H1 (cell line): Measurements from ENCODE around the gene IP6K3. TPM values are rescaled to one million over a fixed set of nuclear protein-coding genes. Genes with fewer than 3 reads are reported as not detected.

ENCODE experiments used
- CTCF ChIA-PET: fragments of 300-600 bp; sonication (Branson Sonifier 250); formaldehyde crosslinking; loops from one replicate; lab custom pipeline; 2021; ENCODE audit not compliant: partially characterized antibody; lab: Charles Lee
- POLR2A ChIA-PET: fragments of 300-600 bp; sonication (Branson Sonifier 250); formaldehyde crosslinking; loops from one replicate; lab custom pipeline; 2021; ENCODE audit warnings: inconsistent platforms; ENCODE audit not compliant: partially characterized antibody; lab: Charles Lee
- DNase-seq, 2 experiments: peaks; one replicate each; pipeline versions ENCODE4 v3.0.0 to v3.0.0-alpha.2; 2010 to 2022; ENCODE audit warnings: low spot score in 2 of 2, low read depth in 1 of 2, mixed read lengths in 1 of 2
- FAIRE-seq: peaks from 2 replicates; lab custom pipeline; 2011; peaks lifted over from hg19 to GRCh38; lab: Jason Lieb, UNC
- H2AFZ ChIP-seq: 2 replicates; pipeline ENCODE4 v1.8.1; 2012; ENCODE audit warnings: low read length, inconsistent platforms
- H2AK5ac ChIP-seq: 2 replicates; pipeline ENCODE4 v1.6.1; 2013; ENCODE audit warnings: low read depth, low read length
- H2BK120ac ChIP-seq: replicated peaks from 2 replicates; pipeline ENCODE3; 2013; ENCODE audit warnings: low read depth, low read length, inconsistent platforms
- H2BK12ac ChIP-seq: 2 replicates; pipeline ENCODE4 v1.6.1; 2013; ENCODE audit warnings: low read depth, low read length
- H2BK15ac ChIP-seq: 2 replicates; pipeline ENCODE4 v1.6.1; 2013; ENCODE audit warnings: low read length
- H2BK20ac ChIP-seq: 2 replicates; pipeline ENCODE4 v1.6.1; 2013; ENCODE audit warnings: low read length
- H2BK5ac ChIP-seq: 2 replicates; pipeline ENCODE4 v1.6.1; 2013; ENCODE audit warnings: low read depth, low read length
- H3K14ac ChIP-seq: 2 replicates; pipeline ENCODE4 v1.6.1; 2013; ENCODE audit warnings: inconsistent platforms; ENCODE audit not compliant: insufficient read length
- H3K18ac ChIP-seq: 2 replicates; pipeline ENCODE4 v1.6.1; 2013; ENCODE audit warnings: low read length; ENCODE audit errors: extremely low read depth
- H3K23ac ChIP-seq: 2 replicates; pipeline ENCODE4 v1.6.1; 2013; ENCODE audit warnings: inconsistent platforms; ENCODE audit not compliant: insufficient read length
- H3K23me2 ChIP-seq: 2 replicates; pipeline ENCODE4 v1.6.1; 2013; ENCODE audit warnings: low read depth, low read length
- H3K27ac ChIP-seq: 2 replicates; pipeline ENCODE4 v1.6.1; 2011; ENCODE audit warnings: low read depth, low read length, inconsistent platforms
- H3K27me3 ChIP-seq, 4 experiments: replicated peaks in 1 of 4; 1 replicate in 1 of 4; 2 replicates in 3 of 4; pipeline versions ENCODE4 v1.6.1 to v1.8.1; 2011 to 2013; ENCODE audit warnings: low read length in 3 of 4, mild to moderate bottlenecking in 3 of 4, inconsistent platforms in 2 of 4, mixed read lengths in 2 of 4, moderate library complexity in 1 of 4; ENCODE audit not compliant: control insufficient read depth in 3 of 4, insufficient read depth in 3 of 4; ENCODE audit errors: extremely low read depth in 1 of 4
- H3K36me3 ChIP-seq, 4 experiments: 2 replicates each; pipeline versions ENCODE4 v1.6.1 to v1.8.1; 2011 to 2013; ENCODE audit warnings: mild to moderate bottlenecking in 4 of 4, low read length in 3 of 4, moderate library complexity in 2 of 4, control low read depth in 1 of 4, inconsistent platforms in 1 of 4; ENCODE audit not compliant: insufficient read depth in 4 of 4, control insufficient read depth in 2 of 4
- H3K4ac ChIP-seq: replicated peaks from 2 replicates; pipeline ENCODE3; 2013; ENCODE audit warnings: low read length, low read depth, mixed read lengths, inconsistent platforms; ENCODE audit not compliant: insufficient read length
- H3K4me1 ChIP-seq, 4 experiments: replicated peaks in 1 of 4; 1 replicate in 1 of 4; 2 replicates in 3 of 4; pipeline versions ENCODE4 v1.6.1 to v1.8.1; 2011 to 2013; ENCODE audit warnings: low read length in 3 of 4, inconsistent platforms in 2 of 4, mixed read lengths in 1 of 4; ENCODE audit not compliant: insufficient read depth in 4 of 4, control insufficient read depth in 3 of 4
- H3K4me2 ChIP-seq, 2 experiments: 2 replicates each; pipeline versions ENCODE4 v1.6.1 to v1.8.1; 2011 to 2013; ENCODE audit warnings: low read depth in 2 of 2, low read length in 2 of 2, control low read depth in 1 of 2, inconsistent platforms in 1 of 2, mild to moderate bottlenecking in 1 of 2; ENCODE audit not compliant: insufficient read depth in 1 of 2
- H3K4me3 ChIP-seq, 4 experiments: fragments of 200-600, 300-600 bp in 1 of 4; sonication (generic), shearing (Covaris generic), sonication (Bioruptor Twin) in 1 of 4; 2 replicates each; pipeline versions ENCODE4 v1.5.1 to v1.8.1; 2011 to 2016; ENCODE audit warnings: low read length in 4 of 4, low read depth in 3 of 4, control low read depth in 2 of 4, inconsistent platforms in 2 of 4, mild to moderate bottlenecking in 2 of 4, mixed read lengths in 1 of 4, moderate library complexity in 1 of 4; ENCODE audit not compliant: insufficient read depth in 2 of 4; ENCODE audit errors: extremely low read depth in 1 of 4
- H3K56ac ChIP-seq: replicated peaks from 2 replicates; pipeline ENCODE3; 2013; ENCODE audit warnings: low read depth, mild to moderate bottlenecking, mixed read lengths, low read length, inconsistent platforms; ENCODE audit not compliant: insufficient read length
- H3K79me1 ChIP-seq: 2 replicates; pipeline ENCODE4 v1.6.1; 2013; ENCODE audit warnings: low read depth, low read length, control low read depth
- H3K79me2 ChIP-seq, 2 experiments: 2 replicates each; pipeline versions ENCODE4 v1.6.1 to v1.8.1; 2012 to 2013; ENCODE audit warnings: low read length in 2 of 2, mild to moderate bottlenecking in 2 of 2, inconsistent platforms in 1 of 2; ENCODE audit not compliant: insufficient read depth in 2 of 2, control insufficient read depth in 1 of 2
- H3K9ac ChIP-seq, 4 experiments: replicated peaks in 1 of 4; 1 replicate in 1 of 4; 2 replicates in 3 of 4; pipeline versions ENCODE4 v1.6.1 to v1.8.1; 2011 to 2013; ENCODE audit warnings: low read depth in 3 of 4, low read length in 3 of 4, control low read depth in 2 of 4, mild to moderate bottlenecking in 2 of 4, moderate library complexity in 2 of 4, inconsistent platforms in 1 of 4; ENCODE audit errors: extremely low read depth in 1 of 4
- H3K9me3 ChIP-seq, 2 experiments: 2 replicates each; pipeline versions ENCODE4 v1.6.1 to v1.8.1; 2012 to 2013; ENCODE audit warnings: mild to moderate bottlenecking in 2 of 2, moderate library complexity in 2 of 2, control low read depth in 1 of 2, inconsistent platforms in 1 of 2, low read depth in 1 of 2, low read length in 1 of 2, mixed read lengths in 1 of 2; ENCODE audit not compliant: insufficient read depth in 2 of 2
- H4K20me1 ChIP-seq, 2 experiments: replicated peaks in 1 of 2; 2 replicates each; pipeline versions ENCODE3 to v1.8.1; 2011 to 2013; ENCODE audit warnings: inconsistent platforms in 2 of 2, low read length in 2 of 2, mild to moderate bottlenecking in 1 of 2; ENCODE audit not compliant: insufficient read depth in 2 of 2, control insufficient read depth in 1 of 2
- H4K5ac ChIP-seq: 2 replicates; pipeline ENCODE4 v1.6.1; 2013; ENCODE audit warnings: low read length, low read depth, mixed read lengths, inconsistent platforms; ENCODE audit not compliant: insufficient read length
- H4K8ac ChIP-seq: 2 replicates; pipeline ENCODE4 v1.8.0; 2013; ENCODE audit warnings: mild to moderate bottlenecking, moderate library complexity, low read length, inconsistent platforms; ENCODE audit not compliant: insufficient read depth; ENCODE audit errors: extremely low read depth
- H4K91ac ChIP-seq: replicated peaks from 2 replicates; pipeline ENCODE3; 2013; ENCODE audit warnings: low read length, mixed read lengths, inconsistent platforms; ENCODE audit not compliant: insufficient read length
- CEBPB ChIP-seq: IDR thresholded peaks from 2 replicates; pipeline ENCODE4 v1.6.1; 2012; ENCODE audit warnings: low read depth, low read length
- CTBP2 ChIP-seq: IDR thresholded peaks from 2 replicates; pipeline ENCODE4 v1.7.0; 2011; ENCODE audit warnings: borderline replicate concordance, mild to moderate bottlenecking, moderate library complexity, mixed read lengths, low read length; ENCODE audit not compliant: insufficient read depth, insufficient read length
- NRF1 ChIP-seq: IDR thresholded peaks from 2 replicates; pipeline ENCODE4 v1.6.1; 2011; ENCODE audit warnings: mild to moderate bottlenecking, low read depth, low read length, improper control_type of control experiment
- RXRA ChIP-seq: IDR thresholded peaks from 2 replicates; pipeline ENCODE4 v1.6.1; 2011; ENCODE audit warnings: low read depth, mild to moderate bottlenecking, low read length, moderate library complexity; ENCODE audit not compliant: insufficient read depth
- WGBS, 2 experiments: shearing (Covaris generic) in 1 of 2; methylation state at CpG; one replicate each; pipeline versions ENCODE4 v1.1.6 to v1.1.7; 2013 to 2015; ENCODE audit warnings: low lambda C conversion rate in 2 of 2, mixed read lengths in 2 of 2, inconsistent platforms in 1 of 2, low coverage in 1 of 2, missing lambda C conversion rate in 1 of 2; ENCODE audit not compliant: insufficient replicate concordance in 2 of 2, insufficient coverage in 1 of 2, insufficient read length in 1 of 2; ENCODE audit errors: extremely low coverage in 1 of 2, missing lambda C conversion rate in 1 of 2; 5-methylcytosine and 5-hydroxymethylcytosine counted together
- polyA plus RNA-seq, 7 experiments: library from polyadenylated mRNA; depleted of rRNA in 3 of 7; stranded (reverse) in 5 of 7; unstranded in 2 of 7; fragments of >200 nt in 5 of 7; fragments of 200-250 nt in 2 of 7; gene quantifications; 1 replicate in 5 of 7; 2 replicates in 1 of 7; 4 replicates in 1 of 7; pipeline versions ENCODE4 v1.2.1 to v1.2.3, GENCODE V29; 2011 to 2013; ENCODE audit warnings: missing spikeins in 2 of 7, mixed read lengths in 2 of 7
- total RNA-seq: library from RNA; stranded (reverse); fragmentation: NEBNext Ultra II Directional; extraction: Animal tissue kit (Norgen Biotek cat#: 25700); gene quantifications from 2 replicates; pipeline ENCODE4 v1.2.1, GENCODE V29; 2021
- TF ChIP-seq, protein P1 (sequence below): IDR thresholded peaks from 2 replicates; pipeline ENCODE4 v1.6.1; 2012; ENCODE audit warnings: inconsistent platforms

The IP6K3 gene
- total and polyA plus RNA-seq, 2 of the 8 experiments (the other 6 are each of a cell fraction or from before 2014, with no cell fraction given) = 0.22 to 0.73 TPM

GRCh38 chr6:33777398-33778388 lies 31.0 kb upstream of the IP6K3 start:
- H2BK20ac ChIP-seq = no peak overlapping the region
- no peaks in the 10 kb centered on the region for H3K27me3 ChIP-seq
- no peak overlapping the region for H2AFZ ChIP-seq
- H2AK5ac ChIP-seq = no peak overlapping the region
- no peak overlapping the region for H3K4ac ChIP-seq
- 91% methylated on average over 25 of the region's 25 CpGs; no CpG with 5 or more reads in 1 of the 2 experiments for WGBS, 2 experiments
- H3K23me2 ChIP-seq = no peaks in the 10 kb centered on the region
- H3K4me1 ChIP-seq = peaks cover 21 to 41% (median 36%) of the 10 kb centered on the region in 4 experiments
- H3K23ac ChIP-seq = no peak overlapping the region
- H4K8ac ChIP-seq = no peak overlapping the region; the same call in 1 of the 2 replicates
- no peak overlapping the region for H2BK120ac ChIP-seq
- H3K56ac ChIP-seq = no peak overlapping the region
- H3K18ac ChIP-seq = peak overlapping the region; percentile 28; the same call in 1 of the 2 replicates
- H3K9ac ChIP-seq = no peak overlapping the region
- no peaks in the 10 kb centered on the region for H3K79me2 ChIP-seq
- peaks cover 0 to 6% of the 10 kb centered on the region in 2 experiments for H4K20me1 ChIP-seq
- H3K79me1 ChIP-seq = no peaks in the 10 kb centered on the region
- ChIA-PET POLR2A (interaction anchor here (0.7 to 7.6 kb wide), 4 partner anchors 9 to 199 kb away, joined by 3 to 101 read pairs (median 21); partner anchors contain the start of gene LEMD2), CTCF (interaction anchor here (0.6 to 14.3 kb wide), 24 partner anchors 8 to 270 kb away, joined by 3 to 156 read pairs (median 4); partner anchors contain the start of gene UQCC2)
- no peak overlapping the region for H3K4me2 ChIP-seq
- H3K4me3 ChIP-seq = no peak overlapping the region
- H2BK5ac ChIP-seq = no peak overlapping the region; the same call in 1 of the 2 replicates
- no peak overlapping the region for H2BK12ac ChIP-seq
- no peak overlapping the region for H2BK15ac ChIP-seq
- FAIRE-seq (no peak), DNase-seq (no peak)
- H4K91ac ChIP-seq = no peak overlapping the region
- no peak overlapping the region for H4K5ac ChIP-seq
- no peaks in the 10 kb centered on the region for H3K9me3 ChIP-seq
- H3K36me3 ChIP-seq = peaks cover 31 to 92% (median 57%) of the 10 kb centered on the region in 4 experiments
- H3K14ac ChIP-seq = no peak overlapping the region
- H3K27ac ChIP-seq = 0 out of 2 replicates have a peak overlapping the region, but pooled peaks have one; percentile 9
- TF ChIP-seq, protein P1, sequence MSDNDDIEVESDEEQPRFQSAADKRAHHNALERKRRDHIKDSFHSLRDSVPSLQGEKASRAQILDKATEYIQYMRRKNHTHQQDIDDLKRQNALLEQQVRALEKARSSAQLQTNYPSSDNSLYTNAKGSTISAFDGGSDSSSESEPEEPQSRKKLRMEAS = no peak
- TF ChIP-seq CTBP2 = no peak
- TF ChIP-seq RXRA = no peak
- no peak for TF ChIP-seq NRF1
- no peak for TF ChIP-seq CEBPB
